Measurements from ENCODE around the gene ARHGEF28.

The ARHGEF28 gene

GRCh38 chr5:73908395-73908794, 282.4 kb downstream of the ARHGEF28 start:
- DNase-seq, result no peak

DNA sequence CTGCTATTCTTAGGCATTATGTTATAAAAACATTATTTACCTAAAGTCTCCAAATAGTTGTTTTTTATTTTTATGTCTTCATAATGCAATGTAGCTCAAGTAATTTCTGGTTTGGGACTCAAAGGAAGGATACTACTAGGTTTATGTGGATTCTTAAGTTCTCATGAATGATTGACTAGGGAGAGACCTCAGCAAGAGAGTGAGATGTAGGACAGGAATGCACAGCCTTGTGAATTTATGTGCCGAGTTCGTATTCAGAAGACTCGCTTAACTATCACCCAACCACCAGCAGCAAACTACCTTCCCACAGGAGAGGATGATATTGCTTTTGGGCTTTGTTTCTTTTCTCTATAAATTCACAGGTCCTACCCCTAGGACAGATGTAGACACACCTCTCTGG, 282.9 kb downstream of the ARHGEF28 start:
- DNase-seq, result no peak

DNA sequence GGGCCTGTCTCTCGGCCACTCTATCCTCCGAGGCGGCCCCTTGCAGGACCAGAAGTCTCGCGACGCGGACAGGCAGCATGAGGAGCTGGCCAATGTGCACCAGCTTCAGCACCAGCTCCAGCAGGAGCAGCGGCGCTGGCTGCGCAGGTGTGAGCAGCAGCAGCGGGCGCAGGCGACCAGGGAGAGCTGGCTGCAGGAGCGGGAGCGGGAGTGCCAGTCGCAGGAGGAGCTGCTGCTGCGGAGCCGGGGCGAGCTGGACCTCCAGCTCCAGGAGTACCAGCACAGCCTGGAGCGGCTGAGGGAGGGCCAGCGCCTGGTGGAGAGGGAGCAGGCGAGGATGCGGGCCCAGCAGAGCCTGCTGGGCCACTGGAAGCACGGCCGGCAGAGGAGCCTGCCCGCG, 283.5 kb downstream of the ARHGEF28 start:
- DNase-seq, result no peak

GRCh38 chr5:73911761-73912393, 285.9 kb downstream of the ARHGEF28 start:
- no peak for DNase-seq

- DNase-seq, result no peak
Observed at GRCh38 chr5:73912821-73913271, 286.9 kb downstream of the ARHGEF28 start.

DNA sequence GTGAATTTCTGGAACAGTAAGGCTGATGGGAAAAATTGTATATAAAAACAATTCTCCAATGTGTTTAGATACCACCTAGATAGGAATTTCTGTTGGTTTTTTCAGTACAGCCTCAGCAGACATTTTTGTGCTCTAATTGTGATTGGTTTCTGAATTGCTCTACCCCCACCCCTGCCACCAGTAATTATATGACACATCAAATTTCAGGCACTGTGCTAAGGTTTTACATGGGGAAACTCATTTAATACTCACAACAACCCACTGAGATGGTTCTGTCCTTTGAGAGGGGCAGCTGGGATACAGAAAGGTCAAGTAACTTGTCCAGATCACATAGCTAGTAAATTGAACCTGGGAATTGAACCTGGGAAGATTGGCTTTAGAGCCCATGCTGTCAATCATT, 288.0 kb downstream of the ARHGEF28 start:
- no peak for DNase-seq

DNA sequence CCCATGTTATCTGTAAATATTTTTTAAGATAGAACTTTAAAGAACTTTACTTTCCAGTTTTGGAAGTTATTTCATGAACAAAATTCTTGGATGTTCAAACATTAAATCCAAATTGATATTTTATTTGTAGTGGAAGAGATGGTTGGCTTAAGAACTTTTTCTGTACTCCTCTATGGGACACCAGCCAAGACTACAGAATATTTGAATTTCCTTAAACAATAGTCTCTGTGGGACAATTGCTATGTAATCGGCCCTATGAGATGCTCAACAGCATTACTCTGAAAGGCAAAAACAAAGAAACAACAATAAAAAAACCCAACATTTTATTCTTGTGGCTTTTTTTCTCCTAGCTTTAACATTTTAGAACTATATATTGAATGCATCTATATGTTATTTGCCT, 289.3 kb downstream of the ARHGEF28 start:
- no peak for DNase-seq

- DNase-seq, result no peak
Observed at GRCh38 chr5:73917433-73917832, 291.4 kb downstream of the ARHGEF28 start.

DNA sequence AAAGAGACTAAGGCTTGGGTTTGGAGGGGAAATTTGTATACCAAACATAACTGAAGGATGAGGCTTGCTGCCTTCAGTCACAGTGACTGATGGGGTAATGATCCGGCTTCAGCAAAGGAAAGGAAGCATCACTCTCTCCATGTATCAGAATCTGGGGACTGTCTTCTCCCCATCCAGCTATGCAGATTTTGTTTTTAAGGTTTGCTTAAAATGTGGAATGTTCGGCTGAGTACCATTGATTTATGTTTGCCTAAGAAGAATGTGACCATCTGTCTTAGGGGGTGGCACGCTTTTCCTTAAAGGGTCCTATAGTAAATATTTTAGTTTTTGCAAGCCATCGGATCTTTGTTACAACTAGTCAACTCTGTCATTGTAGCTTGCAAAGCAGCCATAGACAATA, 291.9 kb downstream of the ARHGEF28 start:
- no peak for DNase-seq

DNA sequence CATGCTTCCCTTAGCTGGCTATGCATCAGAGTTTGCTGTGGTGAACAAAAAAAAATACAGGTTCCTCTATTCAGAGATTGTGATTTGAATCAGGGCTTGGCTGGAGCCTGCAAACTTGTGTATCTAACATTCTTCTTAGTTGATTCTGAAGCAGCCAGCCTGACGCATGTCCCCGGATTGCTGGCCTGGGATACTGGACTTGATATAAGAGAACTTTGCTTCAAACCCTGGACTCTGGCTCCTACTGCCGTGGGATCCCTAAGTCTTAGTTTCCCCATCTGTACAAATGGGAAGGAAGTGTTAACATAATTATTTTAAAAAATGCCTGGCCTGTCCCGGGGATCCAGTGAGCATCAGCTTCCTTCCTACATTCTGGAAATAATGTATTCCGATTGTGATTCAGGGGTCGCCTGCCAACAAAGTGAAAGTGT, 292.8 kb downstream of the ARHGEF28 start:
- no peak for DNase-seq

GRCh38 chr5:73921741-73922140, 295.7 kb downstream of the ARHGEF28 start:
- no peak for DNase-seq

DNA sequence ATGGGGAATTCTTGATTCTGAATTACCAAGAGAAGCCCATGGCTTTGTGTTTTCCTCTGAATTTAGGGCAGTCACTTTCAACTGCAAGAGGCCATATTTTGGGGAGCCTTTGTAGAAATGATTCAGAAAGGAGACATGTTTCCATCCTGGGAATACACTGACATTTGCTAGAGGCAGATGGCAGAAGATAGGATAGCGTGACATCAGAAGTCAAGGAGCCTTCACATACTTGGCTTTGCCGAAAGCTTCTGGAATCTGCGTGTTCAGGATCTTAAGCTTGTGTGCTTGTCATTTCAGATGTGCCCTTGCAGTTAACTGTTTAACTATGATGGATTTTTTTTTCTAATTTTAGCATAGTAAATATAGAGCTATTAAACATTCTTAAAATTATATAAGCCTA, 296.2 kb downstream of the ARHGEF28 start:
- DNase-seq, result no peak

DNA sequence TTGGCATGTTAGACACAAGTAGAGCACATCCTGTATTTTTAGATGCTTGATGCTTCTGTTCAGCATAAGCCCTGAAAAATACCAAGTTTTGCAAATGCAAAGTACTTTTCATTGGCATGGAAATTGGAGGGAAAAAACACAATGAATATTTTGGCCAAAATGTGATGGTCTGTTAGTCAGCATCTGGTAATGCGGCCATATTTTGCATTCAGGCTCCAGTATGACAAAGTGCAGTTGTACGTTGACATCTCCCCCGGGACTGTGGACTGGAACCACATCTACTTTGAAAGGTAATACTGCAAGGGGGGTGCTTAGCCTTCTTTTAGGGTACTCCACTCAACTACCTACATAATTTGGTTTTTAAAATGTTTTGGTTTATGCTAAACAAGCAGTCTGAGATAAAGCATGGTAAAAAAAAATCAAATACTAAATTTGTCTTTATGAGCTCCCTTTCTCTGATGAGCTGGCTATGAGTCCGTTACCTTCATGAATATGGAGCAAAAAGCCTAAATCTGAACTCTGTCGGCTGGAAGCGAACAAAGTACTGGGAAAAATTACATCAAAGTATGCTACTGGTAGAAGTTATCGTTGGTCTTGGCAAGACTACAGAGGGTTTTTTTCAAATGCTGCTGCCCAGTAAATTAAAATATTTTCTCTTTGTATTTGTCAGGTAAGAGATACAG, 297.0 kb downstream of the ARHGEF28 start:
- DNase-seq, result no peak

- no peak for DNase-seq
Observed at GRCh38 chr5:73928476-73929070, 302.6 kb downstream of the ARHGEF28 start.

DNA sequence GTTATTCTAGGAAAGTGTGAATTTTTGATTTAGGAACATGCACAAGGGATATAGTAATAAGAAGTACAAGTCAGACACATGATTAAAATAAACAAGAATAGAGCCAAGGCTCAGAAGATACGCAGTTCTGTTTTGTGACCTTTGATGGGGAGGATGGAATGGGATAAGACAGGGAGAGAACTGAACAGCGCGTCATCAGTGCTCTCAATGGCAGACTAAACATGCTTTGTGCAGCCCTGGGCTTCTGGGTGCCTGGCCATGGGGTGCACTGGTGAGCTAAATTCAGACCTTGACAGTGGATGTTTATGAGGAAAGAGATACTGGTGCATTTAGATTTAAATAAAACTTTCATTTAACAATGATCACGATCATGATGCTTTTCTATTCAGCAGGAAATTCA, 309.7 kb downstream of the ARHGEF28 start:
- no peak for DNase-seq

- no peak for DNase-seq
Observed at GRCh38 chr5:73938280-73938937, 312.4 kb downstream of the ARHGEF28 start.

DNA sequence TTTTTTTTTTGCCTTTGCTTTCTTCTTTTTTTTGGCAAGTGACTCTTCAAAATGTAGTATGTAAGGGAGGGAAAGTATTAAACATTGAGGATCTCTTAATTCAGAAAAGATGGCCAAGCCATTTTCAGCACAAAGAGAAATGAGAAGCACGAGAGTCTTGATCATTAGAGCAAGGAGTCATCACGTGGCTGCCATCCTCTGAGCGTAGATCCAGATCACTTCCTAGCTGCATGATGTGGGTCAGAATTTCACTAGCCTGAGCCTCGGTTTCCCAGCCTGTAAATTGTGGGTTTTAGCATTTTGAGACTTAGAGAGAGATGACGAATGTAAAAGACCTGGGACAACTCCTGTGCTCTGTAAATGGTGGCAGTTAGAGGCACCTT, 312.9 kb downstream of the ARHGEF28 start:
- no peak for DNase-seq

GRCh38 chr5:73939557-73939956, 313.6 kb downstream of the ARHGEF28 start:
- no peak for DNase-seq

DNA sequence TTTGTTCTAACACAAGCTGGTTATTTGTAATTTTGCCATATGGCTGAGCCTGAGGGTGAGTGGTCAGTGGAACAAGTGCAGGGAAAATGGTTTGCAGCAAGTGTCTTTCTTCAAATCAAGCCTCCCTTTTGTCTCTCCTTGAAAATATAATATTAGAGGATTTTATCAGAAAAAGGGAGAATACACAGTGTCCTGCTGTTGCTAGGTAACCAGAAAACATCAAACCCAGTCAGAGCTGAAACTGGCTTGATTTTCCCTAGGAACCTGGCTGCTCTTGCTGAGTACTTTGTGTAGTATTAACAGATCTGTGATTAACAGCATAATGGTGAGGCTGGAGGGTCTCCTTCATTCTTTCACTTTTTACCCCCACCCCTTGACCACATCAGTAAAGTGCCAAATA, 314.0 kb downstream of the ARHGEF28 start:
- DNase-seq, result no peak

DNA sequence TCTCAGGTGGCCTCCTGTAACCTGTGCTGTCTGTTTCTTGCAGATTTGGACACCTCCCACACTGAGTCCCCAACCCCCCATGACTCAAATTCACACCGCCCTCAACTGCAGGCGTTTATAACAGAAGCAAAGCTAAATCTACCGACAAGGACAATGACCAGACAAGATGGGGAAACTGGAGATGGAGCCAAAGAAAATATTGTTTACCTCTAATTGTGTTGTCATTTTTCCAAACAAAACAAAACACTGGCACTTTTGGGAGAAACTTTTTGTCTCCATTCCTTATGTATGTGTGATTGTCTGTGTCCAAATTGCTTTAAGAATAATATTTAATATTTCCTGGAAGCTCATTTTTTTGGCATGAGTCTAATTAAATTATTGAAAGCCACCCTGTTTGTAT, 314.8 kb downstream of the ARHGEF28 start:
- no peak for DNase-seq

DNA sequence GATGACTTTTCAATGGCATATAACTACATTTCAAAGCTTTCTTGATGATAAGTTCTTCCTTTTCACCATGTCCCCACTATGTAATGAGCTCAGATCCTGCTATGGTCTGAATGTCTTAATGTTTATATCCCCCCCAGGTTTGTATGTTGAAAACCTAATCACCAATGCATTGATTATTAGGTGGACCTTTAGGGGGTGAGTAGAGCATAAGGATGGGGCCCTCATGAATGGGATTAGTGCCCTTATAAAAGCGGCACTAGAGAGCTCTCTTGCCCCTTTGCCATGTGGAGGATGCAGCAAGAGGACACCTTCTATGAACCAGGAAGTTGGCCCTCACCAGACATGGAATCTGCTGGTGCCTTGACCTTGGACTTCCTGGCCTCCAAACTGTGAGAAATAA, 316.8 kb downstream of the ARHGEF28 start:
- no peak for DNase-seq

- no peak for DNase-seq
Observed at GRCh38 chr5:73943397-73943796, 317.4 kb downstream of the ARHGEF28 start.

GRCh38 chr5:73944581-73944980, 318.6 kb downstream of the ARHGEF28 start:
- no peak for DNase-seq

GRCh38 chr5:73945505-73945904, 319.5 kb downstream of the ARHGEF28 start:
- no peak for DNase-seq

Measured in NCI-H187 (cell line).